IMR-90 (cell line): ENCODE results near the gene DNM3. TPM values are rescaled to one million over a fixed set of nuclear protein-coding genes. Genes with fewer than 3 reads are reported as not detected.

ENCODE experiments used
- ATAC-seq: fragments of 200-7000 bp; cut with Tn5 transposase; 2 replicates; pipeline ENCODE4 v1.9.1; 2020; ENCODE audit warnings: low read depth, mild to moderate bottlenecking, moderate library complexity
- BruUV-seq: library from RNA; stranded (reverse); fragments of 400-500 nt; replicated peaks from 2 replicates; lab custom pipeline; 2021; lab: Mats Ljungman, UMichigan
- CTCF ChIA-PET: fragments of 300-600 bp; formaldehyde crosslinking; extraction: SDS; loops from one replicate; lab custom pipeline; 2021; ENCODE audit warnings: antibody characterized with exemption; lab: Yijun Ruan, JAX
- POLR2A ChIA-PET: fragments of 300-600 bp; sonication (Branson Sonifier 250); formaldehyde crosslinking; loops from one replicate; lab custom pipeline; 2022; ENCODE audit warnings: antibody characterized with exemption; ENCODE audit not compliant: unreplicated experiment; lab: Charles Lee
- DNase-seq: peaks from one replicate; pipeline ENCODE4 v3.0.0; 2013
- H2AFZ ChIP-seq: replicated peaks from 2 replicates; pipeline ENCODE3; 2013; ENCODE audit warnings: low read length, mild to moderate bottlenecking; ENCODE audit not compliant: poor library complexity
- H2AK5ac ChIP-seq: 2 replicates; pipeline ENCODE4 v1.6.1; 2013; ENCODE audit warnings: low read depth, low read length, inconsistent platforms
- H2AK9ac ChIP-seq: replicated peaks from 2 replicates; pipeline ENCODE3; 2013; ENCODE audit warnings: mild to moderate bottlenecking, low read depth, low read length, moderate library complexity; ENCODE audit not compliant: poor library complexity
- H2BK120ac ChIP-seq: 2 replicates; pipeline ENCODE4 v1.6.1; 2013; ENCODE audit warnings: low read depth, low read length, inconsistent platforms
- H2BK15ac ChIP-seq: 3 replicates; pipeline ENCODE4 v1.6.1; 2013; ENCODE audit warnings: low read depth, low read length, inconsistent platforms
- H2BK20ac ChIP-seq: 2 replicates; pipeline ENCODE4 v1.6.1; 2013; ENCODE audit warnings: low read depth, mild to moderate bottlenecking, inconsistent platforms, low read length, moderate library complexity
- H2BK5ac ChIP-seq: 2 replicates; pipeline ENCODE4 v1.6.1; 2013; ENCODE audit warnings: mild to moderate bottlenecking, low read depth, low read length, inconsistent platforms; ENCODE audit not compliant: poor library complexity, severe bottlenecking
- H3K14ac ChIP-seq: replicated peaks from 2 replicates; pipeline ENCODE4 v1.6.1; 2013; ENCODE audit warnings: low read depth, low read length, inconsistent platforms
- H3K18ac ChIP-seq: 2 replicates; pipeline ENCODE4 v1.6.1; 2013; ENCODE audit warnings: low read depth, low read length, control low read depth
- H3K23ac ChIP-seq: 2 replicates; pipeline ENCODE4 v1.6.1; 2013; ENCODE audit warnings: low read depth, low read length, inconsistent platforms
- H3K27ac ChIP-seq: 2 replicates; pipeline ENCODE4 v1.5.1; 2013; ENCODE audit warnings: mild to moderate bottlenecking, control low read depth, low read length; ENCODE audit not compliant: insufficient read depth
- H3K27me3 ChIP-seq: 2 replicates; pipeline ENCODE4 v1.6.1; 2013; ENCODE audit warnings: low read length; ENCODE audit not compliant: control insufficient read depth, insufficient read depth
- H3K36me3 ChIP-seq: 2 replicates; pipeline ENCODE4 v1.6.1; 2013; ENCODE audit warnings: low read length, mixed read lengths; ENCODE audit not compliant: control insufficient read depth, insufficient read depth
- H3K4ac ChIP-seq: 2 replicates; pipeline ENCODE4 v1.6.1; 2013; ENCODE audit warnings: low read depth, low read length, inconsistent platforms
- H3K4me1 ChIP-seq: 2 replicates; pipeline ENCODE4 v1.6.1; 2013; ENCODE audit warnings: low read length, mixed read lengths; ENCODE audit not compliant: control insufficient read depth, insufficient read depth
- H3K4me2 ChIP-seq: 2 replicates; pipeline ENCODE4 v1.6.1; 2013; ENCODE audit warnings: low read depth, mild to moderate bottlenecking, control low read depth, low read length, moderate library complexity
- H3K4me3 ChIP-seq: 2 replicates; pipeline ENCODE4 v1.5.1; 2013; ENCODE audit warnings: low read depth, mild to moderate bottlenecking, control low read depth, low read length, moderate library complexity; ENCODE audit not compliant: insufficient read depth
- H3K56ac ChIP-seq: 2 replicates; pipeline ENCODE4 v1.6.1; 2013; ENCODE audit warnings: low read length, inconsistent platforms; ENCODE audit not compliant: insufficient read depth; ENCODE audit errors: extremely low read depth
- H3K79me1 ChIP-seq, 2 experiments: 2 replicates each; pipeline ENCODE4 v1.6.1; 2013; ENCODE audit warnings: low read length in 2 of 2, inconsistent platforms in 1 of 2, low read depth in 1 of 2
- H3K9ac ChIP-seq: 2 replicates; pipeline ENCODE4 v1.6.1; 2013; ENCODE audit warnings: low read depth, low read length, control low read depth
- H3K9me1 ChIP-seq: 2 replicates; pipeline ENCODE4 v1.6.1; 2013; ENCODE audit warnings: low read length, inconsistent platforms; ENCODE audit not compliant: insufficient read depth
- H3K9me3 ChIP-seq: 2 replicates; pipeline ENCODE4 v1.6.1; 2013; ENCODE audit warnings: low read length; ENCODE audit not compliant: control insufficient read depth, insufficient read depth
- H4K20me1 ChIP-seq: 2 replicates; pipeline ENCODE4 v1.6.1; 2013; ENCODE audit warnings: low read length, inconsistent platforms; ENCODE audit not compliant: insufficient read depth
- H4K5ac ChIP-seq: 2 replicates; pipeline ENCODE4 v1.6.1; 2013; ENCODE audit warnings: mild to moderate bottlenecking, low read depth, low read length, control low read depth
- H4K8ac ChIP-seq, 2 experiments: 2 replicates each; pipeline ENCODE4 v1.6.1; 2013; ENCODE audit warnings: low read depth in 2 of 2, low read length in 2 of 2, control low read depth in 1 of 2, inconsistent platforms in 1 of 2
- H4K91ac ChIP-seq: 2 replicates; pipeline ENCODE4 v1.6.1; 2013; ENCODE audit warnings: low read depth, low read length, inconsistent platforms; ENCODE audit not compliant: insufficient read depth
- BHLHE40 ChIP-seq: fragments of 150-350 bp; IDR thresholded peaks from 2 replicates; pipeline ENCODE4 v1.6.1; 2016; ENCODE audit warnings: mild to moderate bottlenecking, low read depth, low read length
- CEBPB ChIP-seq: IDR thresholded peaks from 2 replicates; pipeline ENCODE4 v1.6.1; 2012; ENCODE audit warnings: low read depth, low read length, improper control_type of control experiment
- CHD1 ChIP-seq: IDR thresholded peaks from 2 replicates; pipeline ENCODE4 v1.6.1; 2012; ENCODE audit warnings: low read depth, low read length, improper control_type of control experiment
- FOS ChIP-seq: fragments of 150-350 bp; IDR thresholded peaks from 2 replicates; pipeline ENCODE4 v1.6.1; 2016; ENCODE audit warnings: low read depth, low read length
- MAFK ChIP-seq: IDR thresholded peaks from 2 replicates; pipeline ENCODE4 v1.6.1; 2012; ENCODE audit warnings: low read depth, low read length, improper control_type of control experiment
- MAZ ChIP-seq: IDR thresholded peaks from 2 replicates; pipeline ENCODE4 v1.6.1; 2012; ENCODE audit warnings: low read depth, mild to moderate bottlenecking, low read length, improper control_type of control experiment, moderate library complexity, borderline replicate concordance
- MXI1 ChIP-seq: IDR thresholded peaks from 2 replicates; pipeline ENCODE4 v1.6.1; 2012; ENCODE audit warnings: low read depth, mild to moderate bottlenecking, low read length, moderate library complexity, borderline replicate concordance
- NFE2L2 ChIP-seq: fragments of 150-350 bp; IDR thresholded peaks from 2 replicates; pipeline ENCODE4 v1.6.1; 2016; ENCODE audit warnings: low read depth, mild to moderate bottlenecking, low read length
- POLR2A ChIP-seq: IDR thresholded peaks from 2 replicates; pipeline ENCODE4 v1.6.1; 2012; ENCODE audit warnings: mild to moderate bottlenecking, low read depth, low read length
- RAD21 ChIP-seq: IDR thresholded peaks from 2 replicates; pipeline ENCODE4 v1.6.1; 2012; ENCODE audit warnings: low read length, improper control_type of control experiment
- RCOR1 ChIP-seq: IDR thresholded peaks from 2 replicates; pipeline ENCODE4 v1.6.1; 2012; ENCODE audit warnings: mild to moderate bottlenecking, low read length, improper control_type of control experiment; ENCODE audit not compliant: insufficient replicate concordance
- RFX5 ChIP-seq: IDR thresholded peaks from 2 replicates; pipeline ENCODE4 v1.8.0; 2012; ENCODE audit warnings: low read depth, mild to moderate bottlenecking, low read length, moderate library complexity
- SMC3 ChIP-seq: fragments of 150-350 bp; IDR thresholded peaks from 2 replicates; pipeline ENCODE4 v1.6.1; 2016; ENCODE audit warnings: low read depth, mild to moderate bottlenecking, antibody characterized with exemption, low read length, moderate library complexity
- WGBS, 2 experiments: methylation state at CpG; one replicate each; pipeline versions ENCODE4 v1.1.5 to v1.1.7; 2013; ENCODE audit warnings: missing lambda C conversion rate in 2 of 2; ENCODE audit not compliant: insufficient read length in 1 of 2; ENCODE audit errors: extremely low coverage in 2 of 2; 5-methylcytosine and 5-hydroxymethylcytosine counted together
- dilution Hi-C: fragments of 300-500 bp; cut with HindIII; formaldehyde crosslinking; loops from one replicate; pipeline ENCODE4 v1.14.3; 2018; ENCODE audit warnings: low sequenced_read_pairs; ENCODE audit not compliant: unreplicated experiment
- in situ Hi-C: fragments of 300-500 bp; cut with MboI; formaldehyde crosslinking; loops from 3 replicates; pipeline ENCODE4 v1.14.3; 2019; ENCODE audit warnings: low sequenced_read_pairs, inconsistent platforms, mixed read lengths
- intact Hi-C: fragments of 100-400 bp; cut with micrococcal nuclease; formaldehyde crosslinking; loops from 2 replicates; pipeline ENCODE4 v1.10.0; 2022
- polyA plus RNA-seq, 3 experiments: library from polyadenylated mRNA; depleted of rRNA; stranded (reverse); fragments of >200 nt; gene quantifications; 2 replicates each; pipeline ENCODE4 v1.2.3, GENCODE V29; 2012; ENCODE audit warnings: low replicate concordance in 1 of 3
- total RNA-seq: library from RNA; depleted of rRNA; stranded (reverse); fragments of >200 nt; gene quantifications from 2 replicates; pipeline ENCODE4 v1.2.3, GENCODE V29; 2012
- TF ChIP-seq, protein P1 (sequence below): fragments of 150-350 bp; IDR thresholded peaks from 2 replicates; pipeline ENCODE4 v1.6.1; 2017; ENCODE audit warnings: mild to moderate bottlenecking, antibody characterized with exemption, low read length, low read depth
- TF ChIP-seq, protein P2 (sequence below): fragments of 150-350 bp; IDR thresholded peaks from 2 replicates; pipeline ENCODE4 v1.6.1; 2016; ENCODE audit warnings: low read depth, mild to moderate bottlenecking, low read length, moderate library complexity, borderline replicate concordance
- TF ChIP-seq, protein P3 (sequence below): conservative IDR thresholded peaks from 2 replicates; pipeline ENCODE4 v1.5.1; 2012; ENCODE audit warnings: mild to moderate bottlenecking, low read depth, low read length, improper control_type of control experiment

Gene DNM3
- total and polyA plus RNA-seq, 2 of the 4 experiments (the other 2 are of a cell fraction), result 0.36 TPM

DNA sequence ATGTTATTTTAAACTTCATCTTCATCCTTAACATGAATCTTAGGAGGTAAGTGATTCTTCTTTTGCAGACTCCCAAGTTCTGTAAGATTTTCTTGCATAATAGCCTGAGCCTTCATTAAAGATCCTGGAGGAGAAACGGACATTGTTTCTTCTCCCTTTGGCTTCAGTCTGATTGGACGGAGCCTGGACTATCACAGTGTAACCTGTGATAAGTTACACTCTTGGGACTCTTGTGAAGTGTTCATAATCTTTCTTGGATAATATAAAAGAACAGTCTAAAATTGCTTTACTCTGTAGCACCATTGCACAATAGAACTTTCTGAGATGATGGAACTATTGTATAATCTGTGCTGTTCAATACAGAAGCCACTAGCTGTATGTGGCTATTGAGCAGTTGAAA is 244.8 kb downstream of the DNM3 start:
- Histone ChIP-seq H3K27me3 (no peaks in the 10 kb centered on the region), H3K36me3 (no peaks in the 10 kb centered on the region), H3K4me3 (no peak overlapping the region), H3K27ac (no peak overlapping the region), H3K4ac (no peak overlapping the region), H2AK9ac (no peak overlapping the region), H4K8ac (no peak overlapping the region), H3K4me1 (peaks cover 3% of the 10 kb centered on the region; the same call in 1 of the 2 replicates), H4K91ac (no peak overlapping the region), H3K79me1 (no peaks in the 10 kb centered on the region), H2BK5ac (no peak overlapping the region), H3K18ac (no peak overlapping the region), H3K9me3 (no peaks in the 10 kb centered on the region), H2BK20ac (no peak overlapping the region), H2AK5ac (no peak overlapping the region), H3K9me1 (0 out of 2 replicates have a peak, but pooled peaks cover 3% of the 10 kb centered on the region), H2BK120ac (no peak overlapping the region), H3K4me2 (no peak overlapping the region), H2BK15ac (no peak overlapping the region), H4K20me1 (no peaks in the 10 kb centered on the region), H3K56ac (no peak overlapping the region), H3K14ac (no peak overlapping the region), H3K23ac (no peak overlapping the region), H4K5ac (no peak overlapping the region), H3K9ac (no peak overlapping the region), H2AFZ (no peak overlapping the region)
- intact Hi-C loops (no loop called here), dilution Hi-C loops (no loop called here), in situ Hi-C loops (no loop called here)
- BruUV-seq, result no TSS peak
- CTCF ChIA-PET, result no interaction called here
- DNase-seq (no peak), ATAC-seq (no peak)
- WGBS, 2 experiments, result no CpG with 5 or more reads among the region's 2 CpGs
- POLR2A ChIA-PET, result no interaction called here
- TF ChIP-seq NFE2L2 (no peak), RAD21 (no peak), MAZ (no peak), CEBPB (no peak), FOS (no peak), BHLHE40 (no peak), RCOR1 (no peak), MAFK (no peak), CHD1 (no peak), SMC3 (no peak), POLR2A (no peak), MXI1 (no peak), RFX5 (no peak)
- TF ChIP-seq, protein P1, sequence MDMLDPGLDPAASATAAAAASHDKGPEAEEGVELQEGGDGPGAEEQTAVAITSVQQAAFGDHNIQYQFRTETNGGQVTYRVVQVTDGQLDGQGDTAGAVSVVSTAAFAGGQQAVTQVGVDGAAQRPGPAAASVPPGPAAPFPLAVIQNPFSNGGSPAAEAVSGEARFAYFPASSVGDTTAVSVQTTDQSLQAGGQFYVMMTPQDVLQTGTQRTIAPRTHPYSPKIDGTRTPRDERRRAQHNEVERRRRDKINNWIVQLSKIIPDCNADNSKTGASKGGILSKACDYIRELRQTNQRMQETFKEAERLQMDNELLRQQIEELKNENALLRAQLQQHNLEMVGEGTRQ, result no peak
- TF ChIP-seq, protein P2, sequence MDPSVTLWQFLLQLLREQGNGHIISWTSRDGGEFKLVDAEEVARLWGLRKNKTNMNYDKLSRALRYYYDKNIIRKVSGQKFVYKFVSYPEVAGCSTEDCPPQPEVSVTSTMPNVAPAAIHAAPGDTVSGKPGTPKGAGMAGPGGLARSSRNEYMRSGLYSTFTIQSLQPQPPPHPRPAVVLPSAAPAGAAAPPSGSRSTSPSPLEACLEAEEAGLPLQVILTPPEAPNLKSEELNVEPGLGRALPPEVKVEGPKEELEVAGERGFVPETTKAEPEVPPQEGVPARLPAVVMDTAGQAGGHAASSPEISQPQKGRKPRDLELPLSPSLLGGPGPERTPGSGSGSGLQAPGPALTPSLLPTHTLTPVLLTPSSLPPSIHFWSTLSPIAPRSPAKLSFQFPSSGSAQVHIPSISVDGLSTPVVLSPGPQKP, result no peak
- TF ChIP-seq, protein P3, sequence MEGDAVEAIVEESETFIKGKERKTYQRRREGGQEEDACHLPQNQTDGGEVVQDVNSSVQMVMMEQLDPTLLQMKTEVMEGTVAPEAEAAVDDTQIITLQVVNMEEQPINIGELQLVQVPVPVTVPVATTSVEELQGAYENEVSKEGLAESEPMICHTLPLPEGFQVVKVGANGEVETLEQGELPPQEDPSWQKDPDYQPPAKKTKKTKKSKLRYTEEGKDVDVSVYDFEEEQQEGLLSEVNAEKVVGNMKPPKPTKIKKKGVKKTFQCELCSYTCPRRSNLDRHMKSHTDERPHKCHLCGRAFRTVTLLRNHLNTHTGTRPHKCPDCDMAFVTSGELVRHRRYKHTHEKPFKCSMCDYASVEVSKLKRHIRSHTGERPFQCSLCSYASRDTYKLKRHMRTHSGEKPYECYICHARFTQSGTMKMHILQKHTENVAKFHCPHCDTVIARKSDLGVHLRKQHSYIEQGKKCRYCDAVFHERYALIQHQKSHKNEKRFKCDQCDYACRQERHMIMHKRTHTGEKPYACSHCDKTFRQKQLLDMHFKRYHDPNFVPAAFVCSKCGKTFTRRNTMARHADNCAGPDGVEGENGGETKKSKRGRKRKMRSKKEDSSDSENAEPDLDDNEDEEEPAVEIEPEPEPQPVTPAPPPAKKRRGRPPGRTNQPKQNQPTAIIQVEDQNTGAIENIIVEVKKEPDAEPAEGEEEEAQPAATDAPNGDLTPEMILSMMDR, result no peak
